Hepatocyte (in vitro differentiated cells): ENCODE results near the gene COL15A1. TPM values are rescaled to one million over a fixed set of nuclear protein-coding genes. Genes with fewer than 3 reads are reported as not detected.

ENCODE experiments used
- DNase-seq: peaks from one replicate; pipeline ENCODE4 v3.0.0-alpha.2; 2016; ENCODE audit warnings: low spot score
- H2AFZ ChIP-seq: fragments of 200-600 bp; sonication (generic); 2 replicates; pipeline ENCODE4 v1.6.0; 2016; ENCODE audit warnings: antibody characterized with exemption, mild to moderate bottlenecking
- H3K27ac ChIP-seq: fragments of 200-600 bp; sonication (generic); 2 replicates; pipeline ENCODE4 v1.5.1; 2016; ENCODE audit warnings: mild to moderate bottlenecking
- H3K27me3 ChIP-seq: fragments of 200-600 bp; sonication (generic); 2 replicates; pipeline ENCODE4 v1.6.1; 2016
- H3K36me3 ChIP-seq: fragments of 200-600 bp; sonication (generic); replicated peaks from 2 replicates; pipeline ENCODE4 v1.5.1; 2016; ENCODE audit warnings: low read depth; ENCODE audit not compliant: insufficient read depth
- H3K4me1 ChIP-seq: fragments of 200-600 bp; sonication (generic); 2 replicates; pipeline ENCODE4 v1.5.1; 2016; ENCODE audit warnings: mild to moderate bottlenecking, moderate library complexity; ENCODE audit not compliant: insufficient read depth
- H3K4me2 ChIP-seq: fragments of 200-600 bp; sonication (generic); 2 replicates; pipeline ENCODE4 v1.6.0; 2016
- H3K4me3 ChIP-seq: fragments of 200-600 bp; sonication (generic); 2 replicates; pipeline ENCODE4 v1.5.1; 2016; ENCODE audit warnings: mild to moderate bottlenecking
- H3K79me2 ChIP-seq: fragments of 200-600 bp; sonication (generic); 2 replicates; pipeline ENCODE4 v1.6.0; 2017; ENCODE audit warnings: mild to moderate bottlenecking
- H3K9me2 ChIP-seq: fragments of 200-600 bp; sonication (generic); replicated peaks from 2 replicates; pipeline ENCODE4 v1.6.0; 2017; ENCODE audit warnings: mild to moderate bottlenecking; ENCODE audit not compliant: insufficient read depth
- H3K9me3 ChIP-seq: fragments of 200-600 bp; sonication (generic); 2 replicates; pipeline ENCODE4 v1.5.1; 2016; ENCODE audit warnings: low read depth, mild to moderate bottlenecking
- H4K20me1 ChIP-seq: fragments of 200-600 bp; sonication (generic); 2 replicates; pipeline ENCODE4 v1.6.0; 2016; ENCODE audit warnings: mild to moderate bottlenecking; ENCODE audit not compliant: insufficient read depth, poor library complexity, severe bottlenecking
- CTCF ChIP-seq: fragments of 200-600 bp; sonication (generic); IDR thresholded peaks from 2 replicates; pipeline ENCODE4 v1.5.1; 2016; ENCODE audit warnings: antibody characterized with exemption, mild to moderate bottlenecking; ENCODE audit not compliant: poor library complexity
- EZH2 ChIP-seq: fragments of 200-600 bp; sonication (generic); IDR thresholded peaks from 2 replicates; pipeline ENCODE4 v1.6.1; 2016; ENCODE audit warnings: antibody characterized with exemption, mild to moderate bottlenecking, borderline replicate concordance
- EZH2phosphoT487 ChIP-seq: fragments of 200-600 bp; sonication (generic); IDR thresholded peaks from one replicate; pipeline ENCODE4 v1.6.1; 2018; ENCODE audit warnings: antibody characterized with exemption, mild to moderate bottlenecking, low read depth, moderate library complexity; ENCODE audit not compliant: unreplicated experiment, severe bottlenecking
- WGBS: methylation state at CpG from one replicate; pipeline ENCODE4 v1.1.6; 2016; ENCODE audit warnings: low lambda C conversion rate; ENCODE audit errors: missing lambda C conversion rate; 5-methylcytosine and 5-hydroxymethylcytosine counted together
- polyA plus RNA-seq: library from polyadenylated mRNA; unstranded; fragments of >200 nt; fragmentation: Nextera tagmentation; extraction: Ambion mirVana; gene quantifications from 2 replicates; pipeline ENCODE4 v1.2.1, GENCODE V29; 2016
- total RNA-seq: library from RNA; depleted of rRNA; stranded (reverse); fragments of >200 nt; gene quantifications from 2 replicates; pipeline ENCODE4 v1.2.3, GENCODE V29; 2014

COL15A1 gene
- total and polyA plus RNA-seq, 2 experiments from 2014 or later: 97.6 to 106 TPM

- no peak overlapping the region for H2AFZ ChIP-seq
- WGBS: 58% methylated on average over 2 of the region's 2 CpGs
- H3K4me1 ChIP-seq: peaks cover 10% of the 10 kb centered on the region
- no peaks in the 10 kb centered on the region for H3K9me2 ChIP-seq
- no peaks in the 10 kb centered on the region for H4K20me1 ChIP-seq
- TF ChIP-seq CTCF: no peak
- H3K4me2 ChIP-seq: no peak overlapping the region
- H3K4me3 ChIP-seq: no peak overlapping the region
- no peaks in the 10 kb centered on the region for H3K27me3 ChIP-seq
- H3K27ac ChIP-seq: no peak overlapping the region
- DNase-seq: no peak
- no peaks in the 10 kb centered on the region for H3K36me3 ChIP-seq
- H3K79me2 ChIP-seq: no peaks in the 10 kb centered on the region
- no peaks in the 10 kb centered on the region for H3K9me3 ChIP-seq
Observed at GRCh38 chr9:99001892-99002291, 58.2 kb downstream of the COL15A1 start.

- Histone ChIP-seq H3K79me2 (no peaks in the 10 kb centered on the region), H3K9me2 (no peaks in the 10 kb centered on the region), H4K20me1 (no peaks in the 10 kb centered on the region), H3K4me2 (no peak overlapping the region), H3K4me3 (no peak overlapping the region), H3K27ac (no peak overlapping the region), H3K9me3 (no peaks in the 10 kb centered on the region), H2AFZ (no peak overlapping the region), H3K4me1 (peaks cover 4% of the 10 kb centered on the region), H3K27me3 (no peaks in the 10 kb centered on the region), H3K36me3 (no peaks in the 10 kb centered on the region)
- no peak for TF ChIP-seq EZH2
- TF ChIP-seq EZH2phosphoT487: no peak
- TF ChIP-seq CTCF: no peak
- DNase-seq: no peak
Observed at GRCh38 chr9:99002706-99003105, 59.0 kb downstream of the COL15A1 start.

GRCh38 chr9:99003308-99003707 lies 59.6 kb downstream of the COL15A1 start:
- H3K27me3 ChIP-seq: no peaks in the 10 kb centered on the region
- DNase-seq: no peak
- peaks cover 4% of the 10 kb centered on the region for H3K4me1 ChIP-seq
- no peak overlapping the region for H3K4me3 ChIP-seq
- H3K4me2 ChIP-seq: no peak overlapping the region
- no peaks in the 10 kb centered on the region for H3K79me2 ChIP-seq
- no peaks in the 10 kb centered on the region for H3K9me2 ChIP-seq
- 95% methylated on average over 5 of the region's 5 CpGs for WGBS
- H2AFZ ChIP-seq: no peak overlapping the region
- no peaks in the 10 kb centered on the region for H3K9me3 ChIP-seq
- TF ChIP-seq EZH2phosphoT487 (no peak), EZH2 (no peak), CTCF (no peak)
- no peaks in the 10 kb centered on the region for H3K36me3 ChIP-seq
- H4K20me1 ChIP-seq: no peaks in the 10 kb centered on the region
- no peak overlapping the region for H3K27ac ChIP-seq

- TF ChIP-seq EZH2 (no peak), EZH2phosphoT487 (no peak), CTCF (no peak)
- Histone ChIP-seq H3K79me2 (no peaks in the 10 kb centered on the region), H3K4me2 (no peak overlapping the region), H2AFZ (no peak overlapping the region), H3K4me3 (no peak overlapping the region), H3K27me3 (no peaks in the 10 kb centered on the region), H3K36me3 (no peaks in the 10 kb centered on the region), H3K27ac (no peak overlapping the region), H3K9me3 (peaks cover 2% of the 10 kb centered on the region), H3K9me2 (no peaks in the 10 kb centered on the region), H3K4me1 (no peaks in the 10 kb centered on the region), H4K20me1 (no peaks in the 10 kb centered on the region)
- WGBS: 93% methylated on average over 5 of the region's 5 CpGs
- DNase-seq: no peak
Observed at GRCh38 chr9:99004115-99004514, 60.4 kb downstream of the COL15A1 start.
